HEK293T (cell line): Measurements from ENCODE around the gene ITSN2.

Source experiments
- BHLHE40 ChIP-seq: fragments of 450-650 bp; IDR thresholded peaks from 2 replicates; pipeline ENCODE4 v1.6.1; 2016; ENCODE audit warnings: mild to moderate bottlenecking, moderate library complexity, borderline replicate concordance
- FOXM1 ChIP-seq: fragments of 450-650 bp; IDR thresholded peaks from 2 replicates; pipeline ENCODE4 v1.6.1; 2017; ENCODE audit warnings: mild to moderate bottlenecking, borderline replicate concordance
- SP1 ChIP-seq: fragments of 450-650 bp; IDR thresholded peaks from 2 replicates; pipeline ENCODE4 v1.6.1; 2017
- SUZ12 ChIP-seq: fragments of 450-650 bp; IDR thresholded peaks from 2 replicates; pipeline ENCODE4 v1.6.1; 2016; ENCODE audit warnings: mild to moderate bottlenecking

DNA sequence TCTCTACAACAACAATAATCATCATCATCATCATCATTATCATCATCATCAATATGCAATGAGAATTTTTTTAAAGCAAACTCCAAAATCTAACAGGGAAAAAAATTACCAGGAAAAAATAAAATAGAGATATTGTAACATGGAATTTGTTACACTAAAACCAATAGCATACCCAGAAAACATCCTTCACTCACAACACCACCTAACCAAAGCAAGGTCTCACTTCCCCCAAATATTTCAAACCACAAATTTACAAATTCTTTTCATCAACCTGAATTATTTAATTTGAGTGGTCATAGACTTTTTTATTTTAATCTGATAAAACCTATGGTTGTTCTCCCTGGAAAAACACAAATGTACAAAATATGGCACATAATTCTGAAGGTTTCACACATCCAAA lies 11.2 kb downstream of the ITSN2 start:
- TF ChIP-seq SP1 (no peak), FOXM1 (no peak), BHLHE40 (no peak), SUZ12 (no peak)
